Endometrium (tissue), 2 donors: ENCODE data around the gene TRMT11.
"Not testable (repeated sequence)": the region's sequence is repeated elsewhere in the genome, so short reads cannot be mapped to it uniquely, and the experiment has no call there.

ENCODE experiments used
- FAIRE-seq: peaks from 2 replicates; lab custom pipeline; 2012; peaks lifted over from hg19 to GRCh38; lab: Jason Lieb, UNC
- donor health status: control.
- donor health status: control.

TRMT11 gene

DNA sequence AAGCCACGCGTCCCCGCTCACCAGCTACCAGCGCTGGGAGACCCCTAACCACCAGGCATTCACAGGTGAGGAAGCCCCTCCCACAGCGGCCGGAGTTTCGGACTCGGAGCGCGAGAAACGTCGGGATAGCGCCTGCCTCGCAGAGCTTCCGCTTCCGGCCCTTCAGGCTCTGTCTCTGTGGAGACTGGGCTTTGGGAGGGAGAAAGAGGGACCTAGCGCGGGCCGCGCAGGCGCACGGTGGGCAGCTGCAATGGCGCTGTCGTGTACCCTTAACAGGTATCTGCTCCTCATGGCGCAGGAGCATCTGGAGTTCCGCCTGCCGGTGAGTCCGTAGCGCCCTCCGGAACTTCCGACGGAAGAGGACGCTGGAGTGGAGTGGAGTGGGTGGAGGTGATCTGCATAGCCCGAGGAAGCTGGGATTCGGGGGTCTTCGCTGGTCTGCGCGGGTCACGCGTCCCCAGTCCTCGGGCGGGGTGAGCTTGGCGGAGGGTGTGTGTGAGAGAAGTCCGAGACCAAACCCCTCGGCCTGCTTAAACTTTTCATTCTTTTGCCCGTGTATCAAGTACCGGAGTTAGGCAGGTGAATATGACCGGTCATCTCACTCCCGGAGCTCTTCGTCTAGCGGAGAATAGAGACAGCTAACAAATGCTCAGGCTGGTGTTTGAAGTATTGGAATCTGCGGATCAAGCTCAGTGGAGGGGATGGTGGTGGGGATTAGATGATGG, at the start of gene TRMT11:
Gene TRMT11, plus strand, starts transcription at position 240 of the 725 bp plus-strand sequence. Its CDS starts 11 bp downstream, at position 251.
- FAIRE-seq: no peak

DNA sequence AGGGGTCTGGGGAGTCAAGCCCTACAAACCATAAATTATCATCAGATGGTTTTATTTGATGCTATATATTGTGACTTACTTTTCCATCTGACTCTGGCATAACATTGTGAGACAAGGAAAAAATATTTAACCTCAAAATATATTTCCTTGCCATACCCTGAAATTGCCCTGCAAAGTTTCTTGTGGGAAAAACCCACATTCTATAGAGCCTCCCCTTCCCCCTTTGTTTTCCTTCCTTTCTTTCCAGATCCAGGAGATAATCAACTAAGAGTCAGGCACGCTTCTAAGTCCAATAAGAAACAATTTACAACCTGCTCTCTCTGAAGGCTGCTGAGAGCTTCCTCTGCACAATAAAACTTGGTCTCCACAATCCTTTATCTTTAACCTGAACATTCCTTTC, 47.3 kb upstream of the TRMT11 start:
- FAIRE-seq: no peak

DNA sequence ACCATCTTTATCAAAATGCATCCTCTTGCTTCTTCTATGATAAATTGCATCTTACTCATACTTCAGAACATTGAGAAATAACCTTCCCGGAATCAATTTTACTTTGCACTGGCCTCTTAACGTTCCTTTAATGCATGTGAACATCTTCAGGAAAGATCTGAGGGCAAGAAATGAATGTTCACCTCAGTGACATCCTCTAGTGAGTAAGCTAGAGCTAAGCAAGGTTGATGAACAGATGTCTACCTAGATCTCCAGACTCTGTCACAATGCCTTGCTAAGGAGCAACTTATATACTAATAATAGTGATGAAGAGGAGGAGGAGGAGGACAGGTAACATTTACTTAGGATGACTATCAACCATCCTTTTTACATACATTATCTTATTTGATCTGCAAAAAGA, 46.5 kb upstream of the TRMT11 start:
- no peak for FAIRE-seq

DNA sequence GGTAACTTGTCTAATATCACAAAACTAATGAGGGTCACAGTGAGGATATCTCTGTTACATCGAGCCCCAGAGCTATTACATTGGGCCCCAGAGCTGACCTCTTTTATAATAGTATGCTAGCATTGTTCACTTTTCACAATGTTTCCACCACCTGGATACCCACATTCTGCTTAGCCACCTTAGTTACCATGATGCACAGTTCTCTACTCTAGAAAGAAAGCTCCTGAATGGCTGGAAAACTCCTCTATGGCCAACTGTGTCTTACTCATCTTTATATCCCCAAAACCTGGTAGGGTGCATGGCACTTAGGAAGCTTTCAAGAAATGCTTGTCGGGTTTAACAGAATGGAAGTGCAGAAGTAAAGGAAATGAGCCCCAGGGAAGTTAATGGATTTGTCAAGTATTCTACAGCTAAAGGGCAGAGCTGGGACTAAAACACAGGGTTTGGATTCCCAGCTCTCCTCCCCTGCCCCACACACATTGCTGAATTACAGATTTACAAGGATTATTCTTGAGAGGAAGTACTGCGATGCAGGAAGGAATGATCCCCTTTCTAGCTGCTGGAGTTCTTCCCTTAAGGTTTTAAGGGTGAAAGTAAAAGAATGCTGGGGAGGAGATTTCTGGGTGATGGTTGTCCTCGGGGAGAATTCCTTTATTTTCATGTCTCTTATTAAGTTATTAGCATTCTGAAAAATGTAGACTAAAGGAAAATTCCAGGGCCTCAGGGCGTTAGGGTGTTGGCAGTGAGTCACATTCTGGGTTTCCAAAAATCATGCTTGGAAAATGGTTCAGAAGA, 45.9 kb upstream of the TRMT11 start:
- no peak for FAIRE-seq

DNA sequence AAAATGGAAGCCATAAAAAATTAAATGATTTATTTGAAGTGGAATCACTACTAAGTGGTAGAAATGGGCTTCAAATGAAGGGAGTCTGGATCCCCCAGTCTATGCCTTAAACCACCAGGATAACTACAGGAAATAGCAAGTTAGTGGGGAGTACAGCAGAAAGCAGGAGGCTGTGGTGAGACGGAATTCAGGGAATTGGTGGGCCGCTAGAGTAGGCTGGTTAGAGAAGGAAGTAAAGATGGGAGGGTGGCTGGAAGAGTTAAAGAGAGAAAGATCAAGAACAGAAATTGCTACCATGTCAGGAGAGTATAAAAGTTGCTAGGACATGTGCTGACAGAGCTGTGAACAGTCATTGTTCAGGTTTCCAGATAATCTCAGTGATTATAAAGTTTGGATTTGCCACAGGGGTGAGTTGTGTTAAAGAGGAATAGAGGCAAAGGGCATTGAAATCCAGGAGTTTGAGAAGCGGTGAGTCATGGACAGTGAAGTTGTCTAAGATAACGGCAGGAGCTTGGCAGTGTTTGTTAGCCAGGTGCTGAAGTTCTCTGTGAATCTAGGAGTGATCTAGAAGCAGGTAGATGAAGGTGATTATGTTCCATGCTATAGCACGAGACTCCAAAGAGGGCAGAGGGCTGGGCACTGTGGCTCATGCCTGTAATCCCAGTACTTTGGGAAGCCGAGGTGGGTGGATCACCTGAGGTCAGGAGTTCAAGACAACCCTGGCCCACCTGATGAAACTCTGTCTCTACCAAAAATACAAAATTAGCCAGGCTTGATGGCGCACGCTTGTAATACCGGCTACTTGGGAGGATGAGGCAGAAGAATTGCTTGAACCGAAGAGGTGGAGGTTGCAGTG, 43.4 kb upstream of the TRMT11 start:
- no peak for FAIRE-seq

DNA sequence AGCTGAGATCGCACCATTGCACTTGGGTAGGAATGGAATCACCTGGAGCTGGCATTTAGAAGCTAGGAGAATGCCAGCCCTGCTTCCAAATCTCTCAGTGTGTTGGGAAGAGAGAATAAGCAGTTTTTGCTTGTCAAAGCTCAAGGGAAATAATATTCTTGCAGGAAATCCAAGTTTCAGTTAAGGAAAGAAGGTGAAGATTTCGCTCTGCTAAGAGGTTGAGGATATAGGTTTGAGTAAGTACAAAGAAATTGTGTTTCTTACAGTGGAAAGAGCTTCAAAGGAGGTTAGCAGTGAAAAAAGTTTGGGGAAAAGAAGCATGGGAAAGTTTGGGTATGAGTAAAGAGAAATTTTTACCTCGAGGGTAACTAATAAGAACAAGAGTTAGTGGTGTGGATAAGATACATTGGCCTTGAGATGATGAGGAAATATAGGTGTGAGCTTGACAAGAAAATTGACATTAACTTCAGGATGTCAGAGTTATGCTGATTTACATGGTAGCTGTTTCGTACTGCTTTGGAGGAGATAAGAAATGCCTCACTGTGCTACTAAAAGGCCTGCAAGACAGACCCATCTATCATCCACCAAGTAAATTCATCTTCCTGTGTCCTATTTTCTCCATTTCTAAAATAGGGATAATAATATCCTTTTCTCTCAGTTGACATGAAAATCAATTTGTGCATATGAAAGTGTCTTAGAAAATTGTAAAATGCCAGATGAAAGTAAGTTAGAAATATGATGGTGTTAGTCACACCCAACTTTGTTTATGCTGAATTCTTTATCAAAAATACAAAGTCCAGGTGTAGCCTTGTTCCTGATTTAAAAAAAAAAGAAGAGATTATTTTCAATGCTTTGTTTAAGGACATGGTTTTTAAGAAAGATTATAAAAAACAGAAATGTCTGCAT, 42.6 kb upstream of the TRMT11 start:
- no peak for FAIRE-seq

DNA sequence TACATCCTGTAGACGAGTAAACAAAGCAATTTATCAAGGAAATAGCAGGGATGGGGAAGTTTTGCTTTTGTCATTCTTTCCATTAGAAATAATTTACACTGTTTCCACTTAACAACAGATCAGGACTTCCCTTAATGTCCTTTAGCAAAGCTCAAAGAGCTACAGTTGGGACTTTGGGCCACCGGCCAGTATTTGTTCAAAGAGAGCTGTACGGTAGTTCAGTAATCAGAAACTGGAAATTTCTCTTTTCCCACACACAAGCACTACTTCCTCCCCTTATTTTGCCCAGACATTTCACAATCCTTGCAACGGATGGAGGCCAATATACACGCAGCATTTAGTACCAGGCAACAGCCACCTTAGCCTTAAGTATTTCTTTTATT, 41.9 kb upstream of the TRMT11 start:
- no peak for FAIRE-seq

DNA sequence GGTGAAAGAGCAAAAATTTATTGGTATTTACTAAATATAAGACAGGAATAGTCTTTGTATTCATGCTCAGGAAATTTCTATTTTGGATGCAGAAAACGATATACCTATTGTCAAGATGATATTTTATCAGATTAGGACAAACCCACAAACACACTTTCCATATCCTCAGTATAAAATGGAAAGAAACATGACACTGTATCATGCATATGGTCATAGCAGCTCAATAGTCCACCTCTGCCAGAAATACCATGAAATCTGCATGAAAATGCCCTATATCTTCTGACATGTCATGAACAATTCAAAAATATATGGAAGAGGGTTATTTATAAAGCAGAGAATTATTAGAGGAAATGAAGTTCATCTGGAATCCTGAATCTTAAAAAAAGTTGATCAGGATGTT, 41.4 kb upstream of the TRMT11 start:
- FAIRE-seq: no peak

DNA sequence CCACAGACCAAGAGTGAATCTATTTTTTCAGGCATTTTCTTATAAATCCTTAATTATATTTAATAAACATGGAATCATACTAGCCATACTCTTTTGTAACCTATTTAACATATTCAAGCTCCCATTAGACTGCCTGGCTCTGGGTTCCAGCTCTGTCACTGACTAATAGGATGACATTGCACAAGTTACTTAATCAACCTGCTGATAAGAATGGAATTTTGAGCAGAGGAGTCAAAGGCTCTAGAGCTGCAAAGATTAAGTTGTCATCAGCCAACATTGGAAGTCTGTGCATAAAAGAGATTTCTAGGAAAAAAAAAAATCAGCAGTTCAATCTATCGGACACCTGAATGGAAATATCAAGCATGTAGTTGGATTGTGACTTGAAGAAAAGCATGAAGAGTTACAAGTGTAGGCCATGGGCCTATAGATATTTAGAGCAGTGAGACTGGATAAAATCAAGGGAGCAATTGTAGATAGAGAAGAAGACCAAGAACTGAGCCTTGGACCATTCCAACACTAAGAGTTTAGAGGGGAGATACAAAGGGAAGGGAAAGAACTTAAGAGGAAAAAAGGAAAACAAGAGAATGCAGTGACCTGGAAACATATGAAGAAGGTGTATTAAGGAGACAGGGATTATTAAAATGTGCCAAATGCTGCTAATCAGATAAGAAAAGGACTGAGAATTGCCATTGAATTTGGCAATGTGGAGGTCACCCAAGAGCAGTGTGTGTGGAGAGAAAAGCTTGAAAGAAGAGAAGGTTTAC, 40.8 kb upstream of the TRMT11 start:
- no peak for FAIRE-seq

DNA sequence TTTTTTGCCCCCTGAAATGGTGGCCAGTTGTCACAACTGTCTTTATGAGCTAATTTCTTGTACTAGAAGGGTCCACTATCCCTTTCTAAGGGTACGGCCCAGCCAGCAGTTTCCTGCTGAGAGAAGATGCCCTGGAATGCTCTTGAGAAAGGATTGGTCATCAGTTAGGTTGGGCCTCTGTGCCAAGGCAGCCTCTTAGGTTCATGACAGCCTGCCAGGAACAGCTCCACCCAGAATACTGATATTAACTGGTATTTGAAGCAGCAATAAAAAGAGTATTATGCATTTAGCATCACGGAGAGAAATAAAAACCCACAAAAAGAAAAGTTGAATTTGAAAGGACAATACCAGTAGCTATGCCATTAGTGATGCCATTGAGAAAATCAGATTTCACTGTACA, 38.7 kb upstream of the TRMT11 start:
- no peak for FAIRE-seq

DNA sequence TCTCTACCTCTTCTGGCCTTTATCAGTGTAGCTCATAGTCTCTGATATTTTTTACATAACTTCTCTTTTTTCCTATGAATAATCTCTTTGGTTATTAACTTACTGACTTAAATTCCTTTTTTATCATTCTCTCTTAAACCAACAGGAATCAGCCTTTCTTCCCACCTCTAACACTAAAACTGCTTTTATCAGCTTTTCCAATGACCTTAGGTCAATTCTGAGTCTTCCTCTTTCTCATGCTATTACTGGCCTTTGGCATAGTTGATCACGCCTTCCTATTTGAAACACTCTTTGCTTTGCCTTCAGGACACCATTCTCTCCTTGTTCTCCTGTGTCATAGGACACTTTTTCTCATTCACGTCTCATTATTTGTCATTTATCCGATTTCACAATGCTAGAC, 37.9 kb upstream of the TRMT11 start:
- FAIRE-seq: no peak

DNA sequence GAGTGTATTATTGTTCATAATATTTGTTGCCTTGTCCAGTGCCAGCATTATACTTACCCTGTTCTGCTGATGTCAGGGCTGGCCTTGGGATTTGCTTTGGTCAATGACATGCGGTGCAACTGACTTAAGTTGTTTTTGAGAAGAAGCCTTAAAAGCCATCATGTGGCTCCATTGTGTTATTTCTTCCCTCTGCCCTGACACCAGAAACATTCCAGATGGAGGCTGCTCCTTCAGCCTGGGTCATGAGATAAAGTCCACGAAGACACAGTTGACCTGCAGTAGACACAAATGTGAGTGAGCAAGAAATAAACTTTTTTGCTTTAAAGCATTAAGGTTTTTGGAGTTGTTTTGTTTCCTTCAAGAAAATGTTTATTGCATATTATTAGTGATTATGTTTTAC, 37.3 kb upstream of the TRMT11 start:
- no peak for FAIRE-seq

DNA sequence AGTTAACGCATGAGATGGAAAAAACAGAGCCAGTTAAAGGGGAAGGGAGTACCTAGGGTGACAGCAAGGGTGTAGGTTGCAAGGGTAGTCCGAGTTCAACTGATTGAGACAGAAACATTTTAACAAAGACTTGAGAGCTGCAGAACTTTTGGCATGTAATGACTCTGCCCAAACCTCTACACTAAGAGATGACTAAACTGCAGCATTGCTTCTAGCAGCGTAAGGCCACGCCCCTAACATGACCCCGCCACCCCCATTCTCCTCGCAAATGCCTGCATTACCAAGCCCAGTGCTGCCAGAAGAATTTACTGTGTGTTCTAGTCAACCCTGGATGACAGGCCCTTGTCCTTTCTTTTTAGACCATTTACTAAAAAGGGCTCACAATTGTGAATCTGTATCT, 36.0 kb upstream of the TRMT11 start:
- FAIRE-seq: no peak

DNA sequence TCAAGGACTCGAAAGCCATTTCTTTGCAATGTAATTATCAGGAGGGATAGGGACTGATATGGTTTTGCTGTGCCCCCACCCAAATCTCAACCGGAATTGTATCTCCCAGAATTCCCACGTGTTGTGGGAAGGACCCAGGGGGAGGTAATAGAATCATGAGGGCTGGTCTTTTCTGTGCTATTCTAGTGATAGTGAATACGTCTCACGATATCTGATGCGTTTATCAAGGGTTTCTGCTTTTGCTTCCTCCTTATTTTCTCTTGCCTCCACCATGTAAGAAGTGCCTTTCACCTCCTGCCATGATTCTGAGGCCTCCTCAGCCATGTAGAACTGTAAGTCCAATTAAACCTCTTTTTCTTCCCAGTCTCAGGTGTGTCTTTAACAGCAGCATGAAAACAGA, 35.6 kb upstream of the TRMT11 start:
- not testable (repeated sequence) for FAIRE-seq

DNA sequence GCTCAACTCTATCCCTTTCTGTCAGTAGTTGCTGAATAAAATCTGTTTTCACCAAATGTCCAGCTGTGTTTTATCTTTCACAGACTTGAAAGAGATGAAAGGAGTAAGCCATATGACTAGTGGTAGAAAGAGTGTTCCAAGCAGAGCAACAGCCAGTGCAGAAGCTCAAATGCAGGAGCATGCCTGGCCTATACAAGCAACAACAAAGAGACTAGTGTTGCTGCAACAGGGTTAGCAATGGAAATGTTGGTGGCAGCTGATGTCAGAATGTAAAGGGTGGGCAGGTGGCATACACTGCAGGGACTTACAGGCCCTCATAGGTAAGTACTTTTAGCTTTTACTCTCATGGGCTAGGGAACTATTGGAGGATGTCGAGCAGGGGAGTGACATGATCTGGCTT, 35.0 kb upstream of the TRMT11 start:
- no peak for FAIRE-seq

DNA sequence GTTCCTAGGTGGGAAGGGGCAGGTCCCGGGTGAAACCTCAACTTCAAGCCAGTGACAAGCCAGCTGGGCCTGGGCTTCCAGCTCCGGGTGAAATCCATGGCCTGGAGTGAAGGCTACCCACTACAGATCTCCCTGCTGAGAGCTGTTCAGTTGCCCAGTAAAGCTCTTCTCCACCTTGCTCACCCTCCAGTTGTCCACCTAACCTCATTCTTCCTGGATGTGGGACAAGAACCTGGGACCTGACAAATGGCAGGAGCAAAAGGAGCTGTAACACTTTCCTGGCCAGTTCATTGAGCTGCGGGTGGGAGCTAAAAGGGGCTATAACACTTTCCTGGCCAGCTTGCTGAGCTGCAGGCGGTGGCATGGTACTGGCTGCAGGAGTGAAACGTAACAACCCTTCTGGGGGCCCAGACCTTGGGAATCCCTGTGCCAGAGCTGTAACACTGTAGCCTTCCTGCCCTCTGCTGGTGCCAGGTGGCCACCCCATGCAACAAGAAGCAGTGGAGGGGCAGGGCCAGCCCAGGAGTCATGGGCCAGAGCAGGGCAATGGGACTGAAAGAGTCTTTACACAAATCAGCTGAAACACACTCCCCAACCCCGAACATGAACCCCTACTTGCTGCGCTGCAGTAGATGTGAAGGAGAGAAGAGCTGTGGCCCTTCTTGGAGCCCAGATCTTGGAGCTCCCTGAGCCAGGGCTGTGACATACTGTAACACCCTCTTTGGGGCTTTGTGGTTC, 33.4 kb upstream of the TRMT11 start:
- no peak for FAIRE-seq

DNA sequence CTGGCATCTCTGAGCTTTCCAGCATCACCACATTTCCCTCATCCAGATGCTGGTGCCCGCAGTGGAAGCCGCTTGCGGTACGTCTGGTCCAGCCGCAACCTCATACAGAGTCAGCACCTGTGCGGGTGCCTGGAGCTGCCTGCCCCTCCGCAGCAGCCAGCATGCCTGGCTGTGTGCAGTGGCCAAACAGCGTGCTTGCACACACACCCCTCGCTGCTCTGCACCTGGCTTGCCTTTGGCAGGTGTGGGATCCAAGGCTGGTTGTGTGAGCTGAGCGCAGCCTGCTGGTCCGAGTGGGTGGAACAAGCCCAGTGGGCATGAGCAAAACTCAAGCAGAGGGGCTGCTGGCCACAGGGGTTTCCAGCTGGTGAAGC, 32.9 kb upstream of the TRMT11 start:
- FAIRE-seq: no peak

DNA sequence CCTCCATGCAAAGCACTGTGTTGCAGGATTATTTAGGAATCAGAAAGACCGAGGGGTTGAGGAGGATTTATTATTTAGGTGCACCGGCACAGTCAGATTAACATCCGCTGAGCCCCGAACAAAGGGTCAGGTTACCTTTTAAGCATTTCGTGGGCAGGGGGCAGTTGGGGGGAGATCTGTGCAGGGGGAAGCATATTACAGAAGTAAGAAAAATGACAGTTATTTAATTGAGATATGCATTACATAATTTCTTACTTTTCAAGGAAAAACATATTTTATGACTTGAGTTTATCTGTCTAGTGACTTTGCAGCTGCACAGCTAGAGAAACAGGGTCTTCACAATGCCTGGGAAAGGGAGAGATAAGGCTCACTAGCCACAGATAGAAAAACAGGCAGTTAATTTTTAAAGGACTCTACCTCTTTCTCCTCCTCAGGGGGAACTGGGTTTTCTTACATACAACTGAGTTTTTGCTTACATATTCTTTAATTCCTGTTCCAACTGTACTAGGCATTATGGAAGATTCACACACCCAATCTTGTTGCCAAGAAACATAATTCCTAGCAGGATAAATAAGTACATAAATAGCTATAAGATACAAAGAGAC, 31.5 kb upstream of the TRMT11 start:
- FAIRE-seq: no peak

DNA sequence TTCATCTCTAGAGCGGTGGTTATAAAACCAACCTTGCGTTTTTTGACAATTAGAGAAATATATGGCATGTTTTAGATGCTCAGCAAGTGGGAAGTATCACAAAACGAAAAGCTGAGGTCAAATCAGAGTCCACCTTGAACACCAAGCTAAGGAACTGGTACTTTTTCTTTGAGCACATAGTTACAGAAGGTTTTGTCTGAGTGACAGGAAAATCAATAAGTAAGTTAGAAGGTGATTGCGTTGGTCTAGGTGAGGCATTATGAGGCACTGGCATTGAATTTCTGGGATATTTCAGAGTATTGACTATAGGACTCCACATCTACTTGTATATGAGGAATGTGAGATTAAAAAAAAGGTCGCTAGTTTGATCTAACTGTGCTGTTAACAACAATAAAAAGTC, 30.4 kb upstream of the TRMT11 start:
- FAIRE-seq: no peak
